ENCODE data around the gene PARP4. TPM values are rescaled to one million over a fixed set of nuclear protein-coding genes. Genes with fewer than 3 reads are reported as not detected.

The PARP4 gene
- total RNA-seq, 1 experiment from 2014 or later = 25.9 TPM

GRCh38 chr13:24396821-24397220 is 115.8 kb downstream of the PARP4 start:
- H3K27me3 ChIP-seq (ENCODE audit: insufficient read depth, low read length) = no peaks in the 10 kb centered on the region
- no peak overlapping the region for H4K5ac ChIP-seq (ENCODE audit: insufficient read length, low read depth, low read length)
- no peak overlapping the region for H2BK120ac ChIP-seq (ENCODE audit: low read depth, low read length, poor library complexity, severe bottlenecking)
- H3K14ac ChIP-seq (ENCODE audit: insufficient read depth, low read length) = no peak overlapping the region
- H3K4me2 ChIP-seq (ENCODE audit: insufficient read depth, insufficient read length, low read length) = no peak overlapping the region
- H2BK20ac ChIP-seq (ENCODE audit: low read depth, low read length, poor library complexity, severe bottlenecking) = no peak overlapping the region
- H2AFZ ChIP-seq (ENCODE audit: low read length) = no peak overlapping the region
- no peak overlapping the region for H2BK12ac ChIP-seq (ENCODE audit: insufficient read length, low read depth, low read length)
- TF ChIP-seq CTCF (conservative IDR thresholded peaks at IDR 0.05) = no peak
- no peak overlapping the region for H3K9ac ChIP-seq (ENCODE audit: extremely low read depth, insufficient read length, low read length)
- no peak overlapping the region for H3K23ac ChIP-seq (ENCODE audit: insufficient read length, low read depth, low read length)
- no peak for DNase-seq
- no peaks in the 10 kb centered on the region for H3K79me2 ChIP-seq (ENCODE audit: insufficient read depth, low read length)
- Mint-ChIP-seq H3K27me3 (ENCODE audit: low read depth) (no peaks in the 10 kb centered on the region; the same call in 1 of the 2 replicates), H3K4me1 (peaks cover 0 to 3% of the 10 kb centered on the region in 2 experiments; a peak in 1 of 4 replicates), H3K27ac (no peak overlapping the region), H3K4me3 (no peak overlapping the region), H3K9me3 (peaks cover 17 to 21% of the 10 kb centered on the region in 2 experiments), H3K36me3 (ENCODE audit: insufficient read depth in 1 of 3, low read depth in 3 of 3) (peaks cover 6 to 16% (median 10%) of the 10 kb centered on the region in 3 experiments; a peak in 6 of 7 replicates)
- H3K4me1 ChIP-seq (ENCODE audit: insufficient read depth, low read length) = no peaks in the 10 kb centered on the region
- H3K56ac ChIP-seq (ENCODE audit: insufficient read length, low read depth, low read length) = no peak overlapping the region
- no peak overlapping the region for H4K8ac ChIP-seq (replicated peaks; ENCODE audit: insufficient read length, low read depth, low read length)
- no peak overlapping the region for H2BK5ac ChIP-seq (ENCODE audit: insufficient read length, low read length)
- no peaks in the 10 kb centered on the region for H4K20me1 ChIP-seq (ENCODE audit: control insufficient read depth, insufficient read depth, insufficient read length)
- no peak overlapping the region for H2AK5ac ChIP-seq (ENCODE audit: insufficient read length, low read length)
- H4K91ac ChIP-seq (ENCODE audit: insufficient read length, low read depth, low read length) = no peak overlapping the region
- H3K23me2 ChIP-seq (ENCODE audit: insufficient read length, low read depth, low read length, poor library complexity, severe bottlenecking) = no peaks in the 10 kb centered on the region
- H3T11ph ChIP-seq (ENCODE audit: low read length) = no peak overlapping the region
- WGBS (ENCODE audit: extremely low coverage, insufficient read length, low lambda C conversion rate) = no CpG with 5 or more reads among the region's 2 CpGs
- H2BK15ac ChIP-seq (ENCODE audit: low read depth, low read length) = no peak overlapping the region
- H3K4ac ChIP-seq (ENCODE audit: low read depth, low read length) = no peak overlapping the region
- H3K18ac ChIP-seq (ENCODE audit: insufficient read length, low read depth, low read length) = no peak overlapping the region
- H3K27ac ChIP-seq (ENCODE audit: insufficient read length, low read depth, low read length) = no peak overlapping the region
- H3K9me3 ChIP-seq (ENCODE audit: control insufficient read depth, low read depth, low read length) = no peaks in the 10 kb centered on the region
- H3K79me1 ChIP-seq (ENCODE audit: insufficient read depth, low read depth, low read length, poor library complexity, severe bottlenecking) = no peaks in the 10 kb centered on the region

Data from H9 (cell line).